HCT116 (cell line): Measurements from ENCODE around the gene KANK3. TPM values are rescaled to one million over a fixed set of nuclear protein-coding genes. Genes with fewer than 3 reads are reported as not detected.
"Not testable (repeated sequence)": the region's sequence is repeated elsewhere in the genome, so short reads cannot be mapped to it uniquely, and the experiment has no call there.

Experiments
- ATAC-seq: fragments of 200-7000 bp; cut with Tn5 transposase; 2 replicates; pipeline ENCODE4 v1.9.1; 2020; ENCODE audit warnings: mild to moderate bottlenecking, moderate library complexity
- BruUV-seq: library from RNA; stranded (reverse); fragments of 400-500 nt; replicated peaks from 2 replicates; lab custom pipeline; 2021; lab: Mats Ljungman, UMichigan
- CTCF ChIA-PET: fragments of 300-600 bp; sonication (Branson Sonifier 250); formaldehyde crosslinking; loops from one replicate; lab custom pipeline; 2021; ENCODE audit warnings: antibody characterized with exemption; lab: Charles Lee
- POLR2A ChIA-PET: fragments of 300-600, 350-600 bp; sonication (Branson Sonifier 250); formaldehyde crosslinking; loops from one replicate; lab custom pipeline; 2021; ENCODE audit warnings: antibody characterized with exemption; lab: Charles Lee
- RAD21 ChIA-PET, 2 experiments: fragments of 300-600 bp; sonication (Branson Sonifier 250); formaldehyde crosslinking; loops; one replicate each; lab custom pipeline; 2023; ENCODE audit warnings: low total read pairs in 2 of 2; ENCODE audit not compliant: uncharacterized antibody in 2 of 2, unreplicated experiment in 2 of 2, low non-redundant PET in 1 of 2; lab: Charles Lee
- DNase-seq: peaks from one replicate; pipeline ENCODE4 v3.0.0-alpha.2; 2010; ENCODE audit warnings: low read depth, low spot score
- H2AFZ ChIP-seq: fragments of 200-600 bp; shearing (Covaris generic), sonication (generic); 2 replicates; pipeline ENCODE4 v1.6.1; 2017; ENCODE audit warnings: low read depth, mixed run types, mixed read lengths, antibody characterized with exemption, low read length; ENCODE audit not compliant: poor library complexity, severe bottlenecking
- H3K27ac ChIP-seq: 2 replicates; pipeline ENCODE4 v1.5.1; 2012; ENCODE audit warnings: low read depth, low read length
- H3K27me3 ChIP-seq: fragments of 200-600 bp; sonication (generic); 2 replicates; pipeline ENCODE4 v1.6.1; 2016; ENCODE audit warnings: mixed run types, low read length, mixed read lengths; ENCODE audit not compliant: insufficient read depth
- H3K36me3 ChIP-seq, 2 experiments: fragments of 200-500 bp in 1 of 2; fragments of 200-600 bp in 1 of 2; sonication (Bioruptor generic) in 1 of 2; sonication (generic) in 1 of 2; 2 replicates each; pipeline versions ENCODE4 v1.5.1 to v1.6.1; 2014 to 2016; ENCODE audit warnings: low read length in 2 of 2, inconsistent platforms in 1 of 2, mixed read lengths in 1 of 2, mixed run types in 1 of 2; ENCODE audit not compliant: insufficient read depth in 2 of 2, control insufficient read depth in 1 of 2
- H3K4me1 ChIP-seq, 2 experiments: fragments of 200-600 bp in 1 of 2; sonication (generic) in 1 of 2; 2 replicates each; pipeline versions ENCODE4 v1.5.1 to v1.6.1; 2012 to 2017; ENCODE audit warnings: low read length in 2 of 2, inconsistent platforms in 1 of 2, mild to moderate bottlenecking in 1 of 2, mixed read lengths in 1 of 2, mixed run types in 1 of 2, moderate library complexity in 1 of 2; ENCODE audit not compliant: insufficient read depth in 2 of 2, control insufficient read depth in 1 of 2
- H3K4me2 ChIP-seq: fragments of 200-600 bp; sonication (generic); 2 replicates; pipeline ENCODE4 v1.6.1; 2017; ENCODE audit warnings: mixed run types, low read length, mixed read lengths
- H3K4me3 ChIP-seq, 2 experiments: fragments of 200-600 bp in 1 of 2; sonication (generic) in 1 of 2; replicated peaks in 1 of 2; 2 replicates each; pipeline ENCODE4 v1.5.1; 2011 to 2016; ENCODE audit warnings: low read length in 2 of 2, control low read depth in 1 of 2, low read depth in 1 of 2, mild to moderate bottlenecking in 1 of 2, mixed read lengths in 1 of 2, mixed run types in 1 of 2
- H3K79me2 ChIP-seq: fragments of 200-600 bp; sonication (generic); 2 replicates; pipeline ENCODE4 v1.6.1; 2017; ENCODE audit warnings: mild to moderate bottlenecking, mixed run types, low read length, moderate library complexity, mixed read lengths; ENCODE audit not compliant: insufficient read depth
- H3K9ac ChIP-seq: fragments of 200-600 bp; sonication (generic); 2 replicates; pipeline ENCODE4 v1.6.1; 2016; ENCODE audit warnings: low read length, mixed read lengths
- H3K9me2 ChIP-seq: fragments of 200-600 bp; sonication (generic), shearing (Covaris generic); 2 replicates; pipeline ENCODE4 v1.6.1; 2017; ENCODE audit warnings: mixed run types, mild to moderate bottlenecking, moderate library complexity; ENCODE audit not compliant: insufficient read depth
- H3K9me3 ChIP-seq, 2 experiments: fragments of 200-500 bp in 1 of 2; fragments of 200-600 bp in 1 of 2; sonication (Bioruptor generic) in 1 of 2; sonication (generic) in 1 of 2; 2 replicates each; pipeline ENCODE4 v1.6.1; 2014 to 2017; ENCODE audit warnings: low read length in 2 of 2, mixed read lengths in 2 of 2, inconsistent platforms in 1 of 2, low read depth in 1 of 2, mild to moderate bottlenecking in 1 of 2, mixed run types in 1 of 2, moderate library complexity in 1 of 2; ENCODE audit not compliant: control insufficient read depth in 1 of 2, insufficient read depth in 1 of 2
- H4K20me1 ChIP-seq: fragments of 200-600 bp; sonication (generic), shearing (Covaris generic); 2 replicates; pipeline ENCODE4 v1.6.1; 2017; ENCODE audit warnings: mixed run types, mild to moderate bottlenecking, moderate library complexity; ENCODE audit not compliant: insufficient read depth
- ELF1 ChIP-seq: IDR thresholded peaks from 2 replicates; pipeline ENCODE4 v1.6.1; 2012; ENCODE audit warnings: low read depth, borderline replicate concordance
- EZH2 ChIP-seq: fragments of 200-600 bp; sonication (generic); IDR thresholded peaks from 2 replicates; pipeline ENCODE4 v1.6.1; 2017; ENCODE audit warnings: antibody characterized with exemption, mixed run types
- EZH2phosphoT487 ChIP-seq: fragments of 200-600 bp; IDR thresholded peaks from 2 replicates; pipeline ENCODE4 v1.6.1; 2018; ENCODE audit warnings: antibody characterized with exemption, borderline replicate concordance
- FOSL1 ChIP-seq: IDR thresholded peaks from 2 replicates; pipeline ENCODE4 v1.6.1; 2012; ENCODE audit warnings: low read depth
- POLR2A ChIP-seq: IDR thresholded peaks from 2 replicates; pipeline ENCODE4 v1.7.0; 2011; ENCODE audit warnings: borderline replicate concordance; ENCODE audit not compliant: insufficient read depth, insufficient read length; ENCODE audit errors: extremely low read depth
- POLR2AphosphoS5 ChIP-seq: IDR thresholded peaks from 2 replicates; pipeline ENCODE4 v1.6.1; 2011; ENCODE audit warnings: mild to moderate bottlenecking, low read depth, low read length, moderate library complexity
- SIN3A ChIP-seq: IDR thresholded peaks from 2 replicates; pipeline ENCODE4 v1.6.1; 2012; ENCODE audit warnings: low read depth
- SP1 ChIP-seq: IDR thresholded peaks from 2 replicates; pipeline ENCODE4 v1.6.1; 2012; ENCODE audit warnings: low read depth
- SRF ChIP-seq: IDR thresholded peaks from 2 replicates; pipeline ENCODE4 v1.6.1; 2012; ENCODE audit warnings: low read depth
- ZNF274 ChIP-seq: fragments of 200-500 bp; sonication (Bioruptor generic); IDR thresholded peaks from 2 replicates; pipeline ENCODE4 v1.6.1; 2014; ENCODE audit warnings: mild to moderate bottlenecking, low read depth, low read length, inconsistent platforms
- intact Hi-C: fragments of 100-400 bp; cut with micrococcal nuclease; formaldehyde crosslinking; loops from 2 replicates; pipeline ENCODE4 v1.10.0; 2022
- total RNA-seq: library from RNA; stranded (reverse); gene quantifications from one replicate; pipeline ENCODE4 v1.2.1, GENCODE V29; 2021; ENCODE audit not compliant: unreplicated experiment
- TF ChIP-seq, protein P1 (sequence below): IDR thresholded peaks from 2 replicates; pipeline ENCODE4 v1.6.1; 2012
- TF ChIP-seq, protein P2 (sequence below), 3 experiments: fragments of 200-600 bp in 1 of 3; sonication (generic) in 1 of 3; IDR thresholded peaks in 2 of 3; conservative IDR thresholded peaks in 1 of 3; 2 replicates each; pipeline ENCODE4 v1.5.1; 2012 to 2017; ENCODE audit warnings: low read depth in 2 of 3, low read length in 2 of 3, antibody characterized with exemption in 1 of 3, borderline replicate concordance in 1 of 3, control low read depth in 1 of 3, mild to moderate bottlenecking in 1 of 3, mixed read lengths in 1 of 3, mixed run types in 1 of 3, moderate library complexity in 1 of 3; ENCODE audit not compliant: insufficient read depth in 1 of 3
- TF ChIP-seq, protein P3 (sequence below): IDR thresholded peaks from 2 replicates; pipeline ENCODE4 v1.6.1; 2011; ENCODE audit warnings: mild to moderate bottlenecking, low read length, moderate library complexity; ENCODE audit not compliant: insufficient replicate concordance; ENCODE audit errors: extremely low read depth

KANK3 gene
- total RNA-seq, 1 experiment from 2014 or later = 21.7 TPM

GRCh38 chr19:8379156-8379891, 36.3 kb upstream of the KANK3 start:
- H3K9me2 ChIP-seq, RAD21 ChIA-PET, BruUV-seq, H3K79me2 ChIP-seq, H3K27me3 ChIP-seq, ATAC-seq, H3K36me3 ChIP-seq, H3K9me3 ChIP-seq, DNase-seq, H3K4me3 ChIP-seq, H3K27ac ChIP-seq, H3K4me1 ChIP-seq, CTCF ChIA-PET, intact Hi-C loops, H3K9ac ChIP-seq, H3K4me2 ChIP-seq, H2AFZ ChIP-seq: not testable (repeated sequence)
- POLR2A ChIA-PET = interaction anchor here (1.1 to 1.3 kb wide), 2 partner anchors 10 to 17 kb away, joined by 5 to 10 read pairs; partner anchors contain the start of gene RAB11B
- TF ChIP-seq SP1 = peak; percentile 46; the same call in 1 of the 2 replicates
- TF ChIP-seq, all 23 proteins: peak for 1; not testable (repeated sequence) for 22
- H4K20me1 ChIP-seq = not testable (repeated sequence)

DNA sequence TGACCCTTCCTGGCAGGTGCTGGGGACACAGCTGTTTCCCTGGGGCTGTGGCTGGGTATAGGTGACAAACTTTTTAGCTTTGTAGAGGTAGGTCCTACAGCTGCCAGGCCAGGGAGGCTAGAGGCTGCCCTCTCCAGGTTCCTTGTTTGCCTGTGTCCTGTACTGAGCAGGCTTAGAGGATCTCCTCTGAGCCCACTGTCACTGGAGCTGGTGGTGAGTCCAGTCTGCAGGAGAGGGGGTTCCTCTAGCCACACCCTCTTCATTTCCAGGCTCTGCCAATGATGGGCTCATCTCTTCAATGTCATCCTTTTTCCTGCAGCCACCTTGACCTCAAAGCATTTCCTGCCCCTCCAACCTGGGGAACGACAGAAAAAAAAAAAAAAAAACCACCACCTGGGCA, 34.5 kb upstream of the KANK3 start:
- Histone ChIP-seq H3K4me3 (no peak overlapping the region), H3K4me2 (no peak overlapping the region), H3K27ac (no peak overlapping the region), H3K9ac (no peak overlapping the region), H3K27me3 (no peaks in the 10 kb centered on the region), H3K4me1 (no peaks in the 10 kb centered on the region), H3K79me2 (no peaks in the 10 kb centered on the region), H3K9me2 (no peaks in the 10 kb centered on the region), H2AFZ (no peak overlapping the region), H3K9me3 (no peaks in the 10 kb centered on the region), H3K36me3 (no peaks in the 10 kb centered on the region), H4K20me1 (no peaks in the 10 kb centered on the region)
- ChIA-PET POLR2A (interaction anchor here (1.6 to 2.1 kb wide), 3 partner anchors 9 to 14 kb away, joined by 5 to 12 read pairs (median 8); partner anchors contain the start of gene ANGPTL4), CTCF (no interaction called here), RAD21 (no interaction called here)
- DNase-seq = no peak
- ATAC-seq = no peak
- BruUV-seq = no TSS peak
- intact Hi-C loops = no loop called here
- TF ChIP-seq FOSL1 = no peak
- no peak for TF ChIP-seq POLR2A
- TF ChIP-seq, protein P1, sequence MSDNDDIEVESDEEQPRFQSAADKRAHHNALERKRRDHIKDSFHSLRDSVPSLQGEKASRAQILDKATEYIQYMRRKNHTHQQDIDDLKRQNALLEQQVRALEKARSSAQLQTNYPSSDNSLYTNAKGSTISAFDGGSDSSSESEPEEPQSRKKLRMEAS = no peak
- TF ChIP-seq EZH2phosphoT487 = no peak
- no peak for TF ChIP-seq SP1
- no peak for TF ChIP-seq ELF1
- no peak for TF ChIP-seq SIN3A
- no peak for TF ChIP-seq ZNF274
- no peak for TF ChIP-seq SRF
- TF ChIP-seq POLR2AphosphoS5 = no peak
- no peak for TF ChIP-seq EZH2
- TF ChIP-seq, protein P2, sequence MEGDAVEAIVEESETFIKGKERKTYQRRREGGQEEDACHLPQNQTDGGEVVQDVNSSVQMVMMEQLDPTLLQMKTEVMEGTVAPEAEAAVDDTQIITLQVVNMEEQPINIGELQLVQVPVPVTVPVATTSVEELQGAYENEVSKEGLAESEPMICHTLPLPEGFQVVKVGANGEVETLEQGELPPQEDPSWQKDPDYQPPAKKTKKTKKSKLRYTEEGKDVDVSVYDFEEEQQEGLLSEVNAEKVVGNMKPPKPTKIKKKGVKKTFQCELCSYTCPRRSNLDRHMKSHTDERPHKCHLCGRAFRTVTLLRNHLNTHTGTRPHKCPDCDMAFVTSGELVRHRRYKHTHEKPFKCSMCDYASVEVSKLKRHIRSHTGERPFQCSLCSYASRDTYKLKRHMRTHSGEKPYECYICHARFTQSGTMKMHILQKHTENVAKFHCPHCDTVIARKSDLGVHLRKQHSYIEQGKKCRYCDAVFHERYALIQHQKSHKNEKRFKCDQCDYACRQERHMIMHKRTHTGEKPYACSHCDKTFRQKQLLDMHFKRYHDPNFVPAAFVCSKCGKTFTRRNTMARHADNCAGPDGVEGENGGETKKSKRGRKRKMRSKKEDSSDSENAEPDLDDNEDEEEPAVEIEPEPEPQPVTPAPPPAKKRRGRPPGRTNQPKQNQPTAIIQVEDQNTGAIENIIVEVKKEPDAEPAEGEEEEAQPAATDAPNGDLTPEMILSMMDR (IDR thresholded peaks at IDR 0.05 in 2 of 3, conservative IDR thresholded peaks at IDR 0.05 in 1 of 3; ENCODE audit: borderline replicate concordance in 1 of 3, insufficient read depth in 1 of 3, low read depth in 2 of 3, low read length in 2 of 3) = no peak
- TF ChIP-seq, protein P3, sequence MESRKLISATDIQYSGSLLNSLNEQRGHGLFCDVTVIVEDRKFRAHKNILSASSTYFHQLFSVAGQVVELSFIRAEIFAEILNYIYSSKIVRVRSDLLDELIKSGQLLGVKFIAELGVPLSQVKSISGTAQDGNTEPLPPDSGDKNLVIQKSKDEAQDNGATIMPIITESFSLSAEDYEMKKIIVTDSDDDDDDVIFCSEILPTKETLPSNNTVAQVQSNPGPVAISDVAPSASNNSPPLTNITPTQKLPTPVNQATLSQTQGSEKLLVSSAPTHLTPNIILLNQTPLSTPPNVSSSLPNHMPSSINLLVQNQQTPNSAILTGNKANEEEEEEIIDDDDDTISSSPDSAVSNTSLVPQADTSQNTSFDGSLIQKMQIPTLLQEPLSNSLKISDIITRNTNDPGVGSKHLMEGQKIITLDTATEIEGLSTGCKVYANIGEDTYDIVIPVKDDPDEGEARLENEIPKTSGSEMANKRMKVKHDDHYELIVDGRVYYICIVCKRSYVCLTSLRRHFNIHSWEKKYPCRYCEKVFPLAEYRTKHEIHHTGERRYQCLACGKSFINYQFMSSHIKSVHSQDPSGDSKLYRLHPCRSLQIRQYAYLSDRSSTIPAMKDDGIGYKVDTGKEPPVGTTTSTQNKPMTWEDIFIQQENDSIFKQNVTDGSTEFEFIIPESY = no peak
